HepG2 (cell line): ENCODE measurements around the gene ZNF669. TPM values are rescaled to one million over a fixed set of nuclear protein-coding genes. Genes with fewer than 3 reads are reported as not detected.

Source experiments
- BATF2 ChIP-seq: sonication (generic); formaldehyde crosslinking; IDR thresholded peaks from 2 replicates; pipeline ENCODE4 v1.8.0; 2022; ENCODE audit warnings: mild to moderate bottlenecking, missing genetic modification reagents, moderate library complexity
- CBX1 ChIP-seq: IDR thresholded peaks from one replicate; pipeline ENCODE4 v1.6.1; 2016; ENCODE audit warnings: antibody characterized with exemption, low read depth
- GATAD2A ChIP-seq: IDR thresholded peaks from 2 replicates; pipeline ENCODE4 v1.6.1; 2016
- IKZF5 ChIP-seq: IDR thresholded peaks from 2 replicates; pipeline ENCODE4 v1.6.1; 2018; ENCODE audit warnings: missing genetic modification reagents, mild to moderate bottlenecking, missing compliant biosample characterization
- JARID2 ChIP-seq: sonication (generic); formaldehyde crosslinking; IDR thresholded peaks from 2 replicates; pipeline ENCODE4 v1.8.1; 2023; ENCODE audit warnings: missing genetic modification reagents, inconsistent platforms; ENCODE audit not compliant: insufficient replicate concordance
- KDM6A ChIP-seq: IDR thresholded peaks from 2 replicates; pipeline ENCODE4 v1.6.1; 2016; ENCODE audit warnings: low read depth
- KLF15 ChIP-seq: sonication (generic); formaldehyde crosslinking; IDR thresholded peaks from 2 replicates; pipeline ENCODE4 v1.8.1; 2023; ENCODE audit warnings: borderline replicate concordance, mild to moderate bottlenecking, inconsistent platforms, missing genetic modification reagents, mixed read lengths
- RAD51 ChIP-seq: fragments of 450-650 bp; IDR thresholded peaks from 2 replicates; pipeline ENCODE4 v1.6.1; 2016; ENCODE audit warnings: borderline replicate concordance
- RARA ChIP-seq: IDR thresholded peaks from 2 replicates; pipeline ENCODE4 v1.6.1; 2016; ENCODE audit warnings: missing genetic modification reagents, missing compliant biosample characterization
- STAT6 ChIP-seq: sonication (generic); formaldehyde crosslinking; IDR thresholded peaks from 2 replicates; pipeline ENCODE4 v1.4.0; 2020; ENCODE audit warnings: missing genetic modification reagents, mild to moderate bottlenecking, borderline replicate concordance
- TGIF2 ChIP-seq: IDR thresholded peaks from 2 replicates; pipeline ENCODE4 v1.6.1; 2016; ENCODE audit warnings: control low read depth, missing compliant biosample characterization
- ZBTB43 ChIP-seq: sonication (generic); formaldehyde crosslinking; conservative IDR thresholded peaks from 2 replicates; pipeline ENCODE4 v1.4.0; 2020; ENCODE audit warnings: missing genetic modification reagents
- ZBTB7A ChIP-seq: sonication (generic); formaldehyde crosslinking; IDR thresholded peaks from 2 replicates; pipeline ENCODE4 v1.8.0; 2022; ENCODE audit warnings: mild to moderate bottlenecking, missing genetic modification reagents
- ZFP91 ChIP-seq: sonication (generic); formaldehyde crosslinking; IDR thresholded peaks from 2 replicates; pipeline ENCODE4 v1.9.0; 2022; ENCODE audit warnings: missing genetic modification reagents, mild to moderate bottlenecking, borderline replicate concordance
- ZKSCAN8 ChIP-seq: IDR thresholded peaks from 2 replicates; pipeline ENCODE4 v1.6.1; 2016; ENCODE audit warnings: borderline replicate concordance, missing genetic modification reagents, missing compliant biosample characterization
- ZNF143 ChIP-seq: sonication (generic); formaldehyde crosslinking; IDR thresholded peaks from 2 replicates; pipeline ENCODE4 v1.4.0; 2020; ENCODE audit warnings: missing genetic modification reagents
- ZNF589 ChIP-seq: sonication (generic); formaldehyde crosslinking; conservative IDR thresholded peaks from 2 replicates; pipeline ENCODE4 v1.8.0; 2022; ENCODE audit warnings: mild to moderate bottlenecking, moderate library complexity, missing genetic modification reagents
- ZNF605 ChIP-seq: sonication (generic); formaldehyde crosslinking; IDR thresholded peaks from 2 replicates; pipeline ENCODE4 v1.8.0; 2022; ENCODE audit warnings: mild to moderate bottlenecking, missing genetic modification reagents
- ZNF792 ChIP-seq: IDR thresholded peaks from 2 replicates; pipeline ENCODE4 v1.6.1; 2016
- polyA plus RNA-seq, 8 experiments: library from polyadenylated mRNA; depleted of rRNA in 3 of 8; stranded (reverse) in 7 of 8; unstranded in 1 of 8; fragments of >200 nt; fragmentation: Illumina TruSeq in 4 of 8; extraction: Trizol in 4 of 8; gene quantifications; 2 replicates each; pipeline versions ENCODE4 v1.2.1 to v1.2.3, GENCODE V29; 2011 to 2016; ENCODE audit warnings: low read depth in 4 of 8, missing spikeins in 1 of 8, mixed read lengths in 1 of 8; ENCODE audit not compliant: insufficient read depth in 1 of 8
- total RNA-seq, 5 experiments: library from RNA; depleted of rRNA; stranded (reverse); fragments of >200 nt; fragmentation: Illumina TruSeq; extraction: Trizol; gene quantifications; 2 replicates each; pipeline ENCODE4 v1.2.3, GENCODE V29; 2016; ENCODE audit warnings: low read depth in 1 of 5

The ZNF669 gene
- total and polyA plus RNA-seq, 2 of the 13 experiments (the other 11 are each of a cell fraction or from before 2014, with no cell fraction given) = 3.1 to 14.6 TPM

GRCh38 chr1:247103859-247104591 is at the start of gene ZNF669 (continued):
- no peak; the same call in 1 of the 2 replicates for TF ChIP-seq IKZF5 (CRISPR knock-in tag)
- no peak for TF ChIP-seq ZNF143 (CRISPR knock-in tag)
- TF ChIP-seq TGIF2 (CRISPR knock-in tag) = no peak
- TF ChIP-seq GATAD2A (CRISPR knock-in tag) = peak; percentile 59
- TF ChIP-seq STAT6 (CRISPR knock-in tag) = peak; percentile 10; the same call in 1 of the 2 replicates
- peak; percentile 61 for TF ChIP-seq RARA (CRISPR knock-in tag)
- peak; percentile 61; the same call in 1 of the 2 replicates for TF ChIP-seq ZNF589
- no peak for TF ChIP-seq KLF15 (CRISPR knock-in tag)
- no peak for TF ChIP-seq ZKSCAN8 (CRISPR knock-in tag)
- TF ChIP-seq JARID2 (CRISPR knock-in tag) = no peak
- peak; percentile 45 for TF ChIP-seq ZBTB43 (CRISPR knock-in tag)
- TF ChIP-seq ZNF792 (CRISPR knock-in tag) = 0 out of 2 replicates have a peak, but pooled peaks have one; percentile 48
- no peak for TF ChIP-seq CBX1
- TF ChIP-seq ZFP91 (CRISPR knock-in tag) = peak; percentile 86; the same call in 1 of the 2 replicates
- no peak for TF ChIP-seq KDM6A (CRISPR knock-in tag)
- TF ChIP-seq ZBTB7A (CRISPR knock-in tag) = no peak
- TF ChIP-seq ZNF605 (CRISPR knock-in tag) = peak; percentile 86
- TF ChIP-seq BATF2 (CRISPR knock-in tag) = no peak; the same call in 1 of the 2 replicates
- no peak for TF ChIP-seq RAD51
